MM.1S (cell line): Measurements from ENCODE around the gene TAGLN2.

Experiments
- DNase-seq: peaks from one replicate; pipeline ENCODE4 v3.0.0-alpha.2; 2015
- H2AFZ ChIP-seq: fragments of 300-600 bp; sonication (generic); 2 replicates; pipeline ENCODE4 v1.6.0; 2016; ENCODE audit warnings: antibody characterized with exemption, low read length
- H3F3A ChIP-seq: fragments of 300-600 bp; sonication (generic); 2 replicates; pipeline ENCODE4 v1.6.1; 2016; ENCODE audit warnings: mild to moderate bottlenecking, antibody characterized with exemption, low read length, moderate library complexity, mixed read lengths; ENCODE audit not compliant: insufficient read depth
- H3K27ac ChIP-seq: fragments of 300-600 bp; sonication (generic); 2 replicates; pipeline ENCODE4 v1.5.1; 2016; ENCODE audit warnings: mild to moderate bottlenecking, low read length
- H3K27me3 ChIP-seq: fragments of 300-600 bp; sonication (generic); replicated peaks from 2 replicates; pipeline ENCODE4 v1.6.0; 2016; ENCODE audit warnings: low read length; ENCODE audit not compliant: insufficient read depth
- H3K36me3 ChIP-seq: fragments of 300-600 bp; sonication (generic); replicated peaks from 2 replicates; pipeline ENCODE4 v1.6.1; 2016; ENCODE audit warnings: mild to moderate bottlenecking, low read length, mixed read lengths; ENCODE audit not compliant: insufficient read depth
- H3K4me1 ChIP-seq: fragments of 300-600 bp; sonication (generic); 2 replicates; pipeline ENCODE4 v1.6.1; 2016; ENCODE audit warnings: low read length, mixed read lengths
- H3K4me2 ChIP-seq: fragments of 300-600 bp; sonication (generic); 2 replicates; pipeline ENCODE4 v1.6.0; 2016; ENCODE audit warnings: low read depth, low read length
- H3K4me3 ChIP-seq: fragments of 300-600 bp; sonication (generic); 2 replicates; pipeline ENCODE4 v1.5.1; 2016; ENCODE audit warnings: low read length, mixed read lengths
- H3K79me2 ChIP-seq: fragments of 300-600 bp; sonication (generic); 2 replicates; pipeline ENCODE4 v1.6.1; 2016; ENCODE audit warnings: mixed run types, low read length, mixed read lengths
- H3K9ac ChIP-seq: fragments of 300-600 bp; sonication (generic); 2 replicates; pipeline ENCODE4 v1.6.1; 2016; ENCODE audit warnings: low read length, mixed read lengths
- H3K9me2 ChIP-seq: fragments of 300-600 bp; sonication (generic); replicated peaks from 2 replicates; pipeline ENCODE4 v1.6.1; 2016; ENCODE audit warnings: mild to moderate bottlenecking, low read length, mixed read lengths; ENCODE audit not compliant: insufficient read depth
- H3K9me3 ChIP-seq: fragments of 300-600 bp; sonication (generic); replicated peaks from 2 replicates; pipeline ENCODE4 v1.6.1; 2016; ENCODE audit warnings: mild to moderate bottlenecking, low read length, mixed read lengths; ENCODE audit not compliant: insufficient read depth
- H4K20me1 ChIP-seq: fragments of 300-600 bp; sonication (generic); 2 replicates; pipeline ENCODE4 v1.6.1; 2016; ENCODE audit warnings: mild to moderate bottlenecking, low read length, moderate library complexity, mixed read lengths; ENCODE audit not compliant: insufficient read depth
- EZH2 ChIP-seq: fragments of 300-600 bp; sonication (generic); optimal IDR thresholded peaks from 2 replicates; pipeline ENCODE3; 2017; ENCODE audit warnings: low read depth, mild to moderate bottlenecking, antibody characterized with exemption, low read length, mixed read lengths
- EZH2phosphoT487 ChIP-seq: fragments of 300-600 bp; sonication (generic); IDR thresholded peaks from 2 replicates; pipeline ENCODE4 v1.6.1; 2018; ENCODE audit warnings: antibody characterized with exemption, low read length
- TF ChIP-seq, protein P1 (sequence below): fragments of 300-600 bp; sonication (generic); IDR thresholded peaks from 2 replicates; pipeline ENCODE4 v1.5.1; 2016; ENCODE audit warnings: antibody characterized with exemption, low read length, mixed read lengths

Gene TAGLN2

DNA sequence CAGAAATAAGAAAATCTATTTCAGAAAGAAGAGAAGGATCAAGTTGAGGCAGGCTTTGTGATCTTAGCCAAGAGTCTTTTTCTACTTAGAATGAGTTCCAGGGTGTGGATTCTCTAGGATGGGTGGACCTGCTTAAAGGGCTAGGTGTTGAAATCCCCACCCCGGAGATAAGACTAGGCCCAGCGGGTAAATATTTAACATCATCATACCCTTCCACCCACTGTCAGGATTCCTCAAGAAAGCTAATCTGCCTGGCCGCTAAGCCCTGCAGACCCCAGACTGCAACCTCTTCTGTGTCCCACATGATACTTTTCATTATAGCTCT is 14.3 kb upstream of the TAGLN2 start:
- Histone ChIP-seq H3K27ac (no peak overlapping the region), H3K4me1 (peaks cover 27% of the 10 kb centered on the region; the same call in 1 of the 2 replicates), H2AFZ (no peak overlapping the region), H3K4me3 (no peak overlapping the region), H3K4me2 (no peak overlapping the region), H3F3A (0 out of 2 replicates have a peak, but pooled peaks cover 2% of the 10 kb centered on the region), H4K20me1 (no peaks in the 10 kb centered on the region), H3K79me2 (no peaks in the 10 kb centered on the region), H3K36me3 (no peaks in the 10 kb centered on the region), H3K9ac (no peak overlapping the region), H3K9me2 (no peaks in the 10 kb centered on the region), H3K9me3 (no peaks in the 10 kb centered on the region), H3K27me3 (peaks cover 15% of the 10 kb centered on the region)
- no peak for TF ChIP-seq EZH2
- TF ChIP-seq, protein P1, sequence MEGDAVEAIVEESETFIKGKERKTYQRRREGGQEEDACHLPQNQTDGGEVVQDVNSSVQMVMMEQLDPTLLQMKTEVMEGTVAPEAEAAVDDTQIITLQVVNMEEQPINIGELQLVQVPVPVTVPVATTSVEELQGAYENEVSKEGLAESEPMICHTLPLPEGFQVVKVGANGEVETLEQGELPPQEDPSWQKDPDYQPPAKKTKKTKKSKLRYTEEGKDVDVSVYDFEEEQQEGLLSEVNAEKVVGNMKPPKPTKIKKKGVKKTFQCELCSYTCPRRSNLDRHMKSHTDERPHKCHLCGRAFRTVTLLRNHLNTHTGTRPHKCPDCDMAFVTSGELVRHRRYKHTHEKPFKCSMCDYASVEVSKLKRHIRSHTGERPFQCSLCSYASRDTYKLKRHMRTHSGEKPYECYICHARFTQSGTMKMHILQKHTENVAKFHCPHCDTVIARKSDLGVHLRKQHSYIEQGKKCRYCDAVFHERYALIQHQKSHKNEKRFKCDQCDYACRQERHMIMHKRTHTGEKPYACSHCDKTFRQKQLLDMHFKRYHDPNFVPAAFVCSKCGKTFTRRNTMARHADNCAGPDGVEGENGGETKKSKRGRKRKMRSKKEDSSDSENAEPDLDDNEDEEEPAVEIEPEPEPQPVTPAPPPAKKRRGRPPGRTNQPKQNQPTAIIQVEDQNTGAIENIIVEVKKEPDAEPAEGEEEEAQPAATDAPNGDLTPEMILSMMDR, result no peak
- no peak for TF ChIP-seq EZH2phosphoT487
- no peak for DNase-seq

DNA sequence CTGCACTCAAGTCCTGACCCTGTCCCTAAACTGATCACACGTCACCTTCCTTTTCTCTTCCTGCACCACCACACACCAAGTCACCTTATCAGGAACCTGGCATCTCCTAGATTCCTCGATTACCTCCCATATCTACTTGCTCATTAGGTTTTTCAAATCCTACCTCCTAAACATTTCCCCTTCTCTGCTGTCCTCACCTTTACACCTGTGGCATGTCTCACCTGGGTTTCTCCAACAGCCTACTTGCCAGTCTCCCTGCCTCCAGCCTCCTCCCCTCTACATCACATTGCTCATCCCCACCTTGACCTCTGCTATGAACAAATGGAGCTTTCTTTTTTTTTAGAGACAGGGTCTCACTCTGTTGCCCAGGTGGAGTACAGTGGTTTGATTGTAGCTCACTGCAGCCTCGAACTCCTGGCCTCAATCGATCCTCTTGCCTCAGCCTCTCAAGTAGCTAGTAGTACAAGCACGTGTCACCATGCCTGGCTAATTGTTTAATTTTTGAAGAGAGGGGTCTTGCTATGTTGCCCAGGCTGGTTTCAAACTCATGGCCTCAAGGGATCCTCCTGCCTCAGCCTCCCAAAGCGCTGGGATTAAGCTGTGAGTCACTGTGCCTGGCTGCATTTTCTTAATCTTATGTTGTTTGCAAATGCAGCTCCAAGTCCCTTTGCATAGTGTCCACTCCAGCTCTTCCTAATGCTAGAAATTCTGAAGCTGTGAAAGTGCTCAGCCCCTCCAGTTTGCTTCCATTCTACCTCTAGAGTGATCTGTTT is 13.8 kb upstream of the TAGLN2 start:
- Histone ChIP-seq H3K4me1 (peaks cover 27% of the 10 kb centered on the region; the same call in 1 of the 2 replicates), H3K9ac (no peak overlapping the region), H3F3A (no peaks in the 10 kb centered on the region), H3K36me3 (no peaks in the 10 kb centered on the region), H2AFZ (no peak overlapping the region), H4K20me1 (no peaks in the 10 kb centered on the region), H3K79me2 (no peaks in the 10 kb centered on the region), H3K4me3 (no peak overlapping the region), H3K4me2 (no peak overlapping the region), H3K27me3 (peaks cover 9% of the 10 kb centered on the region), H3K9me2 (no peaks in the 10 kb centered on the region), H3K27ac (no peak overlapping the region), H3K9me3 (no peaks in the 10 kb centered on the region)
- TF ChIP-seq EZH2 (no peak), EZH2phosphoT487 (no peak)
- TF ChIP-seq, protein P1, result no peak
- no peak for DNase-seq

DNA sequence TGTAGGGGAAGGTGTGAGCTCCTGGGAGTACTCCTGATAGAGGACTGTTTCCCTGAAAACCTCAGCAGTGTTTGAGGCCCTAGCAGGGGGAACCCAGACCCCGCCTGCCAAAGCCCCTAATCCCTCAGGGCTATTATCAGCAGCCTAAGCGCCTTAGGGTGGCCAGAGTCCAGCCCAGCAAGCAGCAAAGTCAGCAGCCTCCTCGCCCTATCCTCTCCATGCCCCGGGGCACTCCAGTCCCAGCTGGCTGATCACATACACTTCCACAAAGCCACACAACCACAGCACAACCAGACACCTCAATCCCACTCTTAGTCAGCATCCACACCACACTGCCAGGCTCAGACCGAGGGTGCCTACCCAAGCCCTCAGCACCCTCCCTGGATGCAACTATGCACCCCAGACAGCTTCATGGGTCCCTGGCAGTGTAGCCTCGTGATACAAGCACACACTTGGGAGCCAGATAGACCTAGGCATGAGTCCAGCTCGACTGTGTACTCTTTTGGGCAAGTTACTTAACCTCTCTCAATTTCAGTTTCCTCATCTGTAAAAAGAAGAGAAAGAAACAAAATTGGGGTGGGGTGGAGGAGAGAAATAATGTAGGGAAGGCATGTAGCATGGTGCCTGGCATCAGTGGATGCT is 13.0 kb upstream of the TAGLN2 start:
- Histone ChIP-seq H3K4me1 (peaks cover 27% of the 10 kb centered on the region; the same call in 1 of the 2 replicates), H3K36me3 (no peaks in the 10 kb centered on the region), H3K27ac (no peak overlapping the region), H3K4me3 (no peak overlapping the region), H4K20me1 (no peaks in the 10 kb centered on the region), H3K79me2 (no peaks in the 10 kb centered on the region), H2AFZ (no peak overlapping the region), H3F3A (no peaks in the 10 kb centered on the region), H3K9me3 (no peaks in the 10 kb centered on the region), H3K9ac (no peak overlapping the region), H3K4me2 (no peak overlapping the region), H3K9me2 (no peaks in the 10 kb centered on the region), H3K27me3 (peaks cover 2% of the 10 kb centered on the region)
- DNase-seq, result no peak
- TF ChIP-seq, protein P1, result no peak
- TF ChIP-seq EZH2 (no peak), EZH2phosphoT487 (no peak)
